Bronchial epithelial cell (primary cell): ENCODE results near the gene KAT2B. TPM values are rescaled to one million over a fixed set of nuclear protein-coding genes. Genes with fewer than 3 reads are reported as not detected.

Source experiments
- DNase-seq: peaks from one replicate; pipeline ENCODE4 v3.0.0-alpha.2; 2010; ENCODE audit warnings: low read depth
- FAIRE-seq: peaks from 2 replicates; lab custom pipeline; 2011; peaks lifted over from hg19 to GRCh38; lab: Jason Lieb, UNC
- H3K27me3 ChIP-seq: 2 replicates; pipeline ENCODE4 v1.5.1; 2011; ENCODE audit warnings: low read length; ENCODE audit not compliant: control insufficient read depth, insufficient read depth
- H3K36me3 ChIP-seq: 2 replicates; pipeline ENCODE4 v1.5.1; 2011; ENCODE audit warnings: low read length; ENCODE audit not compliant: control insufficient read depth, insufficient read depth
- H3K4me3 ChIP-seq: 2 replicates; pipeline ENCODE4 v1.5.1; 2011; ENCODE audit warnings: mild to moderate bottlenecking, low read depth, low read length, control low read depth
- total RNA-seq: library from RNA; depleted of rRNA; stranded (reverse); fragments of >200 nt; gene quantifications from 2 replicates; pipeline ENCODE4 v1.2.1, GENCODE V29; 2014
- TF ChIP-seq, protein P1 (sequence below): IDR thresholded peaks from 2 replicates; pipeline ENCODE4 v1.5.1; 2011; ENCODE audit warnings: mild to moderate bottlenecking, moderate library complexity, low read length, control low read depth, inconsistent platforms; ENCODE audit not compliant: insufficient read depth, severe bottlenecking

KAT2B gene
- total RNA-seq, 1 donor from 2014 or later: 1.6 TPM

DNA sequence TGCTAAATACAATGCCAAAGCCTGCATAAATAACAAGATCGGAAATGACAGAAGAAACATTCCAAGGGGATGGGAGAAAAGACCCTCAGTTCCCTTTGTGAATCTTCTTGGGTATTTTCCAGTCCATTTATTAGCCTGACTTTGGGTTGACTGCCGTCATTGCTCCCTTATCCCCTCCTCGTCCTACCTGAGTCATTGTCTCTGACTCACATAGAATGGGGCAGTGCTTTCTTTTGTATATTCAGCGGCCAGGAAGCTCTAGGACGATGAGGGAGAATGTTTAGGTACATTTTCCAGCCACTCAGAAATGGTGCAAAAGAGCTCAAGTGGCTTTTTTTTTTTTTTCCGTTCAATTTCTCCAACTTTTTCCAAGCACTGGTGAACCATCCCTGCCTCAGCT, 71.6 kb downstream of the KAT2B start:
- no peaks in the 10 kb centered on the region for H3K36me3 ChIP-seq
- no peak for FAIRE-seq
- DNase-seq: peak; percentile 85

GRCh38 chr3:20121088-20121487, 80.8 kb downstream of the KAT2B start:
- DNase-seq (no peak), FAIRE-seq (no peak)
- Histone ChIP-seq H3K27me3 (no peaks in the 10 kb centered on the region), H3K36me3 (peaks cover 3% of the 10 kb centered on the region), H3K4me3 (no peak overlapping the region)
- TF ChIP-seq, protein P1, sequence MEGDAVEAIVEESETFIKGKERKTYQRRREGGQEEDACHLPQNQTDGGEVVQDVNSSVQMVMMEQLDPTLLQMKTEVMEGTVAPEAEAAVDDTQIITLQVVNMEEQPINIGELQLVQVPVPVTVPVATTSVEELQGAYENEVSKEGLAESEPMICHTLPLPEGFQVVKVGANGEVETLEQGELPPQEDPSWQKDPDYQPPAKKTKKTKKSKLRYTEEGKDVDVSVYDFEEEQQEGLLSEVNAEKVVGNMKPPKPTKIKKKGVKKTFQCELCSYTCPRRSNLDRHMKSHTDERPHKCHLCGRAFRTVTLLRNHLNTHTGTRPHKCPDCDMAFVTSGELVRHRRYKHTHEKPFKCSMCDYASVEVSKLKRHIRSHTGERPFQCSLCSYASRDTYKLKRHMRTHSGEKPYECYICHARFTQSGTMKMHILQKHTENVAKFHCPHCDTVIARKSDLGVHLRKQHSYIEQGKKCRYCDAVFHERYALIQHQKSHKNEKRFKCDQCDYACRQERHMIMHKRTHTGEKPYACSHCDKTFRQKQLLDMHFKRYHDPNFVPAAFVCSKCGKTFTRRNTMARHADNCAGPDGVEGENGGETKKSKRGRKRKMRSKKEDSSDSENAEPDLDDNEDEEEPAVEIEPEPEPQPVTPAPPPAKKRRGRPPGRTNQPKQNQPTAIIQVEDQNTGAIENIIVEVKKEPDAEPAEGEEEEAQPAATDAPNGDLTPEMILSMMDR: no peak

More for the DNA sequence above, 71.6 kb downstream of the KAT2B start:
- TF ChIP-seq, protein P1: no peak
- Histone ChIP-seq H3K27me3 (no peaks in the 10 kb centered on the region), H3K4me3 (no peak overlapping the region)

GRCh38 chr3:20123131-20123652, 82.9 kb downstream of the KAT2B start:
- no peak for DNase-seq
- TF ChIP-seq, protein P1: no peak
- Histone ChIP-seq H3K4me3 (no peak overlapping the region), H3K36me3 (peaks cover 3% of the 10 kb centered on the region), H3K27me3 (no peaks in the 10 kb centered on the region)
- no peak for FAIRE-seq

- TF ChIP-seq, protein P1: no peak
- no peak overlapping the region for H3K4me3 ChIP-seq
- H3K27me3 ChIP-seq: no peaks in the 10 kb centered on the region
- H3K36me3 ChIP-seq: no peaks in the 10 kb centered on the region
- no peak for FAIRE-seq
- no peak for DNase-seq
Measured at GRCh38 chr3:20125289-20125688, 85.0 kb downstream of the KAT2B start.

DNA sequence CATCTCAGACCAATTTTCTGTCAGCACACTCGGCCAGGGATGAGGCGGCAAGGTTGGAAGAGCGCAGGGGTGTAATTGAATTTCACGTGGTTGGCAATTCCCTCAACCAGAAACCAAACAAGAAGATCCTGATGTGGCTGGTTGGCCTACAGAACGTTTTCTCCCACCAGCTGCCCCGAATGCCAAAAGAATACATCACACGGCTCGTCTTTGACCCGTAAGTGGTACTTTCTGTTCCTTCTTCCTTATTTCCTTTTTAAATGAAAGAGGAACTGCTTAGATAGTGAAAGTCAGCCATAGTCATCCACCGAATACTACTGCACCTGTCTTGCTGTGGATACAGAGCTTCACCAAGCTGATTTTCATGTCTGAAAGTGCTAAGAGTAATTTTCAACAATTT, 85.7 kb downstream of the KAT2B start:
- H3K27me3 ChIP-seq: no peaks in the 10 kb centered on the region
- H3K36me3 ChIP-seq: no peaks in the 10 kb centered on the region
- no peak for FAIRE-seq
- TF ChIP-seq, protein P1: no peak
- H3K4me3 ChIP-seq: no peak overlapping the region
- DNase-seq: no peak

GRCh38 chr3:20128358-20128757, 88.1 kb downstream of the KAT2B start:
- TF ChIP-seq, protein P1: no peak
- H3K36me3 ChIP-seq: no peaks in the 10 kb centered on the region
- FAIRE-seq (no peak), DNase-seq (no peak)
- no peaks in the 10 kb centered on the region for H3K27me3 ChIP-seq
- no peak overlapping the region for H3K4me3 ChIP-seq
